Tibial nerve (tissue), 3 donors: ENCODE measurements around the gene DVL2.

Experiments used
- POLR2A ChIP-seq, 2 donors: fragments of 450-650 bp; IDR thresholded peaks; one replicate each; pipeline ENCODE4 v1.6.1; 2017; ENCODE audit warnings: antibody characterized with exemption in 2 of 2, mild to moderate bottlenecking in 2 of 2, moderate library complexity in 2 of 2
- TF ChIP-seq, protein P1 (sequence below), 5 experiments: fragments of 200-600 bp in 3 of 5; fragments of 450-650 bp in 2 of 5; sonication (generic) in 3 of 5; IDR thresholded peaks; one replicate each; pipeline ENCODE4 v1.5.1; 2016 to 2019; ENCODE audit warnings: antibody characterized with exemption in 5 of 5, mild to moderate bottlenecking in 3 of 5, moderate library complexity in 2 of 5

DNA sequence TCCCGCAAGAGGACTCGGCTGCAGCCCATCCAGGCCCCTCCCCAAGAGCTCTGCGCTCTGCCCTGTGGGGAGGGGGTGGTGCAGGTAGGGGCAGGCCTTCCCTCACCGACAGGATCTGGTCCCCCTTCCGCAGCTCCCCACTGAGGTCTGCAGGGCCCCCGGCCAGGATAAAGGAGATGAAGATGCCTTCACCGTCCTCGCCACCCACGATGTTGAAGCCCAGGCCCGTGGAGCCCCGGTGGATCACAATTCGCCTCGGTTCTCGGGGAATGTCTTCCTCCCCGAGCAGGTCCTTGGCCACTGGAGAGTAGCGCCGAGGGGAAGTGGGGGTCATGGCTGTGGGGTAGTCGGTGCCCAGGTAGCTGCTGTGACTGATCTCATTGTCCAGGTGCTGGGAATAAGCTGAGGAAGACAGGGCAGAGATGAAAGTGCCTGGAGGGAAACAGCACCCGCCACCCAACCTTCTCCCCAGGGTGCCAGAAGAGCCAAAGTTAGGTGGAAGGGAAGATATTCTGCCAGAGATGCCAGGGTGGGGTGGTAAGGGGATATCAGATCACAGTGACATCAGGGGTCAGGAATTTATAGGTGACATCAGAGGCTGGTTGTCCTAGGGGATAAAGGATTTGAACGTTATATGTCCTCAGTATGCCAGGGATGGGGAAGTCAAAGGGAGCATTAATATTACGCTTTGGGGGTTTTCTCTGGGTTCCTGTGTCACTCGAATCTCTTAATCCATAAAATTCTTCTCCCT lies 37.5 kb downstream of the DVL2 start:
- TF ChIP-seq POLR2A (IDR thresholded peaks at IDR 0.05), result no peak
- TF ChIP-seq, protein P1, sequence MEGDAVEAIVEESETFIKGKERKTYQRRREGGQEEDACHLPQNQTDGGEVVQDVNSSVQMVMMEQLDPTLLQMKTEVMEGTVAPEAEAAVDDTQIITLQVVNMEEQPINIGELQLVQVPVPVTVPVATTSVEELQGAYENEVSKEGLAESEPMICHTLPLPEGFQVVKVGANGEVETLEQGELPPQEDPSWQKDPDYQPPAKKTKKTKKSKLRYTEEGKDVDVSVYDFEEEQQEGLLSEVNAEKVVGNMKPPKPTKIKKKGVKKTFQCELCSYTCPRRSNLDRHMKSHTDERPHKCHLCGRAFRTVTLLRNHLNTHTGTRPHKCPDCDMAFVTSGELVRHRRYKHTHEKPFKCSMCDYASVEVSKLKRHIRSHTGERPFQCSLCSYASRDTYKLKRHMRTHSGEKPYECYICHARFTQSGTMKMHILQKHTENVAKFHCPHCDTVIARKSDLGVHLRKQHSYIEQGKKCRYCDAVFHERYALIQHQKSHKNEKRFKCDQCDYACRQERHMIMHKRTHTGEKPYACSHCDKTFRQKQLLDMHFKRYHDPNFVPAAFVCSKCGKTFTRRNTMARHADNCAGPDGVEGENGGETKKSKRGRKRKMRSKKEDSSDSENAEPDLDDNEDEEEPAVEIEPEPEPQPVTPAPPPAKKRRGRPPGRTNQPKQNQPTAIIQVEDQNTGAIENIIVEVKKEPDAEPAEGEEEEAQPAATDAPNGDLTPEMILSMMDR (IDR thresholded peaks at IDR 0.05), result no peak
